ENCODE measurements around the gene IMMP2L. TPM values are rescaled to one million over a fixed set of nuclear protein-coding genes. Genes with fewer than 3 reads are reported as not detected.

The IMMP2L gene
- polyA plus RNA-seq, 2 of the 4 experiments (the other 2 are of a cell fraction): 16.1 to 23.8 TPM

- no peak for FAIRE-seq
Measured at GRCh38 chr7:111429781-111430180, 132.5 kb downstream of the IMMP2L start.

GRCh38 chr7:111424768-111425167 is 137.5 kb downstream of the IMMP2L start:
- Histone ChIP-seq H3K9me3 (no peaks in the 10 kb centered on the region), H3K4me2 (no peak overlapping the region), H3K4me3 (no peak overlapping the region), H3K4me1 (peaks cover 12% of the 10 kb centered on the region; the same call in 2 of the 3 replicates), H3K27ac (no peak overlapping the region)
- POLR2A ChIA-PET: no interaction called here
- TF ChIP-seq REST (IDR thresholded peaks at IDR 0.05): no peak
- no peak for TF ChIP-seq EHF (CRISPR knock-in tag; IDR thresholded peaks at IDR 0.05)
- no peak for TF ChIP-seq HOXB13 (CRISPR knock-in tag; IDR thresholded peaks at IDR 0.05; ENCODE audit: low read depth)
- TF ChIP-seq NR3C1 (IDR thresholded peaks at IDR 0.05): no peak
- no peak for TF ChIP-seq FOSL2 (IDR thresholded peaks at IDR 0.05)
- TF ChIP-seq FOSL2 (CRISPR knock-in tag; IDR thresholded peaks at IDR 0.05): peak; percentile 23; the same call in 1 of the 2 replicates
- no peak for TF ChIP-seq PBX3 (IDR thresholded peaks at IDR 0.05)
- TF ChIP-seq ZNF302 (CRISPR knock-in tag; IDR thresholded peaks at IDR 0.05): no peak
- DNase-seq (ENCODE audit: low read depth in 1 of 2, low spot score in 1 of 2) (no peak), FAIRE-seq (no peak), ATAC-seq (no peak)
- CTCF ChIA-PET: no interaction called here

More at GRCh38 chr7:111429781-111430180, 132.5 kb downstream of the IMMP2L start:
- Histone ChIP-seq H3K4me1 (peaks cover 12% of the 10 kb centered on the region; the same call in 2 of the 3 replicates), H3K9me3 (peaks cover 10% of the 10 kb centered on the region; the same call in 1 of the 3 replicates), H3K27ac (no peak overlapping the region), H3K4me2 (no peak overlapping the region), H3K4me3 (no peak overlapping the region)
- DNase-seq (ENCODE audit: low read depth in 1 of 2, low spot score in 1 of 2): no peak
- no peak for ATAC-seq
- no peak for TF ChIP-seq MAFK (IDR thresholded peaks at IDR 0.05; ENCODE audit: partially characterized antibody)
- no peak for TF ChIP-seq HOXB5 (CRISPR knock-in tag; IDR thresholded peaks at IDR 0.05)
- no peak for TF ChIP-seq ESRRA (IDR thresholded peaks at IDR 0.05; ENCODE audit: borderline replicate concordance, low read length)
- TF ChIP-seq BCL3 (IDR thresholded peaks at IDR 0.05): no peak
- TF ChIP-seq HDAC2 (IDR thresholded peaks at IDR 0.05): no peak
- TF ChIP-seq REST (IDR thresholded peaks at IDR 0.05): no peak
- no peak for TF ChIP-seq JUN (IDR thresholded peaks at IDR 0.05)
- TF ChIP-seq MYC (IDR thresholded peaks at IDR 0.05; ENCODE audit: borderline replicate concordance, low read length): no peak
- no peak for TF ChIP-seq EP300 (IDR thresholded peaks at IDR 0.05)
- CTCF ChIA-PET: no interaction called here
- POLR2A ChIA-PET: interaction anchor here (0.6 kb wide), 1 partner anchor 66 kb away, joined by 3 read pairs; no protein-coding TSS in a partner anchor

All from A549 (cell line).